NCI-H2029 treated with DMSO at 0.1 percent for 48 hours (cell line): ENCODE data around the gene SLC25A21.
"Not testable (repeated sequence)": the region's sequence is repeated elsewhere in the genome, so short reads cannot be mapped to it uniquely, and the experiment has no call there.

Experiments used
- DNase-seq: peaks from one replicate; lab custom pipeline; 2025; lab: John Stamatoyannopoulos, UW

Gene SLC25A21

GRCh38 chr14:36707570-36707969, 464.8 kb downstream of the SLC25A21 start:
- DNase-seq: no peak

- DNase-seq: no peak
Observed at GRCh38 chr14:36702474-36702873, 469.9 kb downstream of the SLC25A21 start.

DNA sequence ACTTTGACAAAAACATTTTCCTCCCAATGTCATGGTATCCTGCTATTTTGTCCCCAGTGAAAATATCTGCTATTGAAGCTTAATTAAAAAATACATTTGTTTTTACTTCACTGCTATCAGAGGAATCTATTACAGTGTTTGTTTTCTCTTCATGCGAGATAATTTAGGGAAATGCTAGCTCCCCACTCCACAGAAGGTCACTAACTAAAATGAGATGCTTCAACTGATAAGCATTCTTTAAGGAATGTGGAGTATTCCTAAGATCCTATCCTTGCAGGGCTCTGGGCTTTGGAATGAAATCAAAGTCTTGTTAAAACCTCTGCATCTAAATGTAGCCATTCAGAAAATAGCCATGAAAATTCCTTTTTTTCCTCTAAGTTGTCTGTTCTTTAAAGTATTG, 471.3 kb downstream of the SLC25A21 start:
- DNase-seq: no peak

DNA sequence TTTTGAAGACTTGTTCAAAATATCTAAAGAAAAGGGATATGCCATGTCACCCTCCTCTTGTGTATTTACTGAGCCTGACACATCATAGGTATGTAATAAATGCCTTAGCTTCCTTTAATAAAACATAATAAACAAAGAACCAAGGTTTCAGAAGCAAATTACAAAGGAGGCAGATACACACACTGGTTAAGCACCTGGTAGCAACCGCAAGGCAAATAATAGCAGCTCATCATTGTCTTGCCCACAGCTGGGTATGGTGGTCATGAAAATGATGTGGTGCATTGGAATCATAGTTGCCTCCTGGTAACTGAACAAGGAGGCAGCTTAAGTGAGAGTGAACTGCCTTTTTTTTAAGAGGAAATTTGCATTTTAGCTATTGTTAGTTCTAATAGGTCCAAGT, 471.8 kb downstream of the SLC25A21 start:
- DNase-seq: no peak

DNA sequence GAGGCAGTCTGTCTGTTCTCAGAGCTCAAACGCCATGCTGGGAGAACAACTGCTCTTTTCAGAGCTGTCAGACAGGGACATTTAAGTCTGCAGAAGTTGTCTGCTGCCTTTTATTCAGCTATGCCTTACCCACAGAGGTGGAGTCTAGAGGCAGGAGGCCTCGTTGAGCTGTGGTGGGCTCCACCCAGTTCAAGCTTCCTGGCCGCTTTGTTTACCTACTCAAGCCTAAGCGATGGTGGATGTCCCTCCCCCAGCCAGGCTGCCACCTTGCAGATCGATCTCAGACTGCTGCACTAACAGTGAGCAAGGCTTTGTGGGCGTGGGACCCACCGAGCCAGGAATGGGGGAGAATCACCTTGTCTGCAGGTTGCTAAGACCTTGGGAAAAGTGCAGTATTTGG, 473.0 kb downstream of the SLC25A21 start:
- DNase-seq: not testable (repeated sequence)

- no peak for DNase-seq
Observed at GRCh38 chr14:36690311-36691040, 481.9 kb downstream of the SLC25A21 start.

DNA sequence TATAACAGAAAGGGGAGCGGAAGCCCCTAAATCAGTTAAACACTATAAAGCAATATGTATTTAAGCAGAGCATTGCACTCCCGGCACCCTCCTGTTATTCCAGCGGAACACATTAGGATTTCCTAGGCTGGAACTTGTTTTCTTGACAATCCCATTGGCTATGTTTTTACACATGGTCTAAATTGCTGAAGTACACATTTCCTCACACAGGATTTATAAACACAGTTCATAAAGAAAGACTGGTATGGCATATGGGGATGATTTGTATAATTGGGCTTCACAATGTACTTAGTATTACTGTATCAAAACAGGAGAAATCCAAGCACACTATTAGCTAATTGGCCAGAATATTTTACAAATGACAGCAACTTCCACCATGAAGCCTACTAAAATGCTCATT, 487.5 kb downstream of the SLC25A21 start:
- DNase-seq: no peak

GRCh38 chr14:36683083-36683724, 489.2 kb downstream of the SLC25A21 start:
- no peak for DNase-seq

- DNase-seq: no peak
Observed at GRCh38 chr14:36682338-36682737, 490.1 kb downstream of the SLC25A21 start.

DNA sequence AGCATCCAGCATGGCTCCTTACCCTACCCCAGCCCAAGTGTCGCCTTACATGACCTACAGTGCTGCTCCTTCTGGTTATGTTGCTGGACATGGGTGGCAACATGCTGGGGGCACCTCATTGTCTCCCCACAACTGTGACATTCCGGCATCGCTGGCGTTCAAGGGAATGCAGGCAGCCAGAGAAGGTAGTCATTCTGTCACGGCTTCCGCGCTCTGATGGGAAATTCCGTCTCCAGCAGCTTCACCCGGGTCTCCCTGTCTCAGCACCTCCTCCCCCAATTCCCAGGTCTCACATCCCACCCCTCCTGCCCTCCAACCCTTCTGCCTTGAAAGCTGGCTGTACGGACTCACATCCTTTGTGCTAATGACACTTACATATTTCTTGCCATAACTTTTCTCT, 496.2 kb downstream of the SLC25A21 start:
- no peak for DNase-seq

DNA sequence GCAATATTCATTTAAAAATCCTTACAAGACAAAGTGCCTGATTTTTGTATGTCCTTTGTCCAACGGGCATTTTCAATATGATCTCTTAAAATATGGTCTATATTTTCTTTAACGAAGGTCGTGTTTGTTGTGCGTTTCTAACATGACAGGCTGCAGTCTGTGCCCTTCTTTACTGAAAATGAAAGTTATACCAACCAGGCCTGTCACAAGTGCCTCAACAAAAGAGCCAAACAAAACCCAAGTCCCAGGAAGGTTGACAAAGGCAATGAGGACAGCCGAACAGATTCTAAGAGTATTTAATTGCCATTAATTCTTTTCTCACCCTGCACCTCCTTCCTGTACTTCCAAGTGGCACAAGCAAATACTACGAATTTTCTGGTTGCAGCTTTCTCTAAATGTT, 496.8 kb downstream of the SLC25A21 start:
- no peak for DNase-seq

DNA sequence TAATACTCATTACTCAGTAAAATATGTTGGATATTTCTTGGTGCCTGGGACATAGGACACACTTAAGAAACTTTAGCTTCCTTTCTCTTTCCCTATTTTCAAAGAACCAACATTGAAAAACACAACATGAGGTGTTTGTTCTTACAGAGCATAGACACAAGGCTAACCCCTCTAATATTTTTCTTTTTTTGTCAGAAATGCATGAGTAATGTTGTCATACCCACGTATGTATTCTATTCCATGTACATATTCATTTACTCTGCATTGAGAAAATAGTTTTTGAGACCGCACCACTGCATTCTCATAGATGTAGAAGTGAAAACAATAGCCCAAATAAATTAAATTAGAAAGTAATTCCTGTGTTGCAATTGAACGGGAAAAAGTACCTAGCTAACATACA, 497.7 kb downstream of the SLC25A21 start:
- DNase-seq: no peak

DNA sequence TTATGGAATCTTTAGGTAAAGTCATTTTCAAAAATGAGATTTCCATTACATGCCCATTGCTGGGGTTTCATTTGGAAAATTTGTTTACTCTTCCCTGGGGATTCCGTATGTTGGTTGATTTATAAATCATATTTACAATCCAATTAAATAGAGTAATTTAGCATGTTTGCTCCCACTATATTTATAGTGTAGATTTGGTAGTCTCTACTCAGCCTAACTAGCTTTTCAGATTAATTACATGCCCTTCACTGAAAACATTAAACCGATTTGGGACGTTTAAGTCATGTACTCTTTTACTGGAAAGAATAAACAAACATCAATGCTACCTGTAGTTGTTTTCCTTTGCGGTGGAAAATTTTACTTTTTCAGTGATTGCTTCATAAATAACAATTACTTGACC, 500.3 kb downstream of the SLC25A21 start:
- DNase-seq: no peak

DNA sequence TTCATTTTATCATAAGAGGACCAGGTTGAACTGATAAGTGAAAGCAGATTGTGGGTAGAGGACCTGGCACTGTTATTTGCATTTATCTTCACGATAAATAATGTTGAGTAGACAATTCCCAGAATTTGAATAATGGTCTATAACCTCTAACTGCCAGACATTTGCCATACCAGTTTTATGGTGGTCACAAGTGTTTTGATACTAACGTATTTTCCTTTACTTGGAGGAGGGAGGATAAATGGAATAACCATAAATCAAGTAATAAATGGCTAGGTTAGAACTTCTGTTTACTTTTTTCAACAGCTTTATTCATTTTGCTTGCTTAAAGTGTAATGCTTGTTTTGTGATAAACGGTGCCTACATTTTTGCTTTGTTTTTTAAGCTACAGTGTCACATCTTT, 501.3 kb downstream of the SLC25A21 start:
- DNase-seq: no peak

DNA sequence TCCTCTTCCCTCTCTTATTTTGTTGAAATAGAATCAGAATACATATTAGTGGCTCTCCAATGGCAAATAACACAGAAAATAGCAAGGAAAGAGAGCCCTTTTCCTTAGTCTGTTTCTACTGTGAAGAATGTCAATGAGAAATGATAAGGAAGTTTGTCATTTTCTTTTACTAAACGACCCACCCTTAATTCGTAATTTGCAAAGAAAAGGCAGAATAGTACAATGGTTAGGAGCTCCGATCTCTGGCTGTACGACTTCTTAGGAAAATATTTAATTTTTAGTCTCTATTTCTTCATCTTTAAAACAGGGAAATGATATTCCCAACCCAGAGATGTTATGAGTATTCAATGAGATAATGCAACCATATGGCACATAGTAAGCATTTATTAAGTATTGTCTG, 504.7 kb downstream of the SLC25A21 start:
- no peak for DNase-seq

DNA sequence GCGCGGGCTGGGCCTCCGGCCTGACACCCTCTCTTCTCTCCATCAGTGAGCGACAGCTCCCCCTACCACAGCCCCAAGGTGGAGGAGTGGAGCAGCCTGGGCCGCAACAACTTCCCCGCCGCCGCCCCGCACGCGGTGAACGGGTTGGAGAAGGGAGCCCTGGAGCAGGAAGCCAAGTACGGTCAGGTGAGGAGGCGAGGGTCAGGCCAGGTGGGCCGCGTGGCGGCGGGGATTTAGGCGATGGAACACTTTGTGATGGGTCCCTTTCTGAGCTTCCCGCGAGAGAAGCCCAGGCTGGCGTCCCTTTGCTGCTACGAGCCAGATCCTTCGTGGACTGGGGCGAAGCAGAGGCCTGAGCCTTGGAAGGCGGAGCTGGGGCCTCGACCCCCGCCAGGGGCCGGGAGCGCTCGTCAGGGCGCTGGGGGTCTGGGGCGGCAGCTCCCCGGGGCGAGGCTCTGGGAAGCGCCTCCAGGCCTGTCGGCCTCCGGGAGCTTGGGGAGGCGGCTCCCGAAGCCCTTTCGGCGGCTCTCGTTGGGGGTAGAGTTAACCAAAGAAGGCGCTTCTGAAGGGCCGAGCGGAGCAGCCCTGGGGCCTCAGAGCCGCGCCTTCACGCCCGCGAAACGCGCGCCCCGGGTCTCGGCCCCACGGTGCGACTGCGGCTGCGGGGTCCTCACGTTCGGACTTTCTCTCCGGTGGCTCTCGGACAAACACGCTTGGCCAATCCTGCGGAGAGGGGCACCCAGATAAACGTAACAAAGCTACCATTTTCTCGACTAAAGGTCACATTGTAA, 505.8 kb downstream of the SLC25A21 start:
- DNase-seq: no peak

GRCh38 chr14:36665887-36666415, 506.5 kb downstream of the SLC25A21 start:
- no peak for DNase-seq

DNA sequence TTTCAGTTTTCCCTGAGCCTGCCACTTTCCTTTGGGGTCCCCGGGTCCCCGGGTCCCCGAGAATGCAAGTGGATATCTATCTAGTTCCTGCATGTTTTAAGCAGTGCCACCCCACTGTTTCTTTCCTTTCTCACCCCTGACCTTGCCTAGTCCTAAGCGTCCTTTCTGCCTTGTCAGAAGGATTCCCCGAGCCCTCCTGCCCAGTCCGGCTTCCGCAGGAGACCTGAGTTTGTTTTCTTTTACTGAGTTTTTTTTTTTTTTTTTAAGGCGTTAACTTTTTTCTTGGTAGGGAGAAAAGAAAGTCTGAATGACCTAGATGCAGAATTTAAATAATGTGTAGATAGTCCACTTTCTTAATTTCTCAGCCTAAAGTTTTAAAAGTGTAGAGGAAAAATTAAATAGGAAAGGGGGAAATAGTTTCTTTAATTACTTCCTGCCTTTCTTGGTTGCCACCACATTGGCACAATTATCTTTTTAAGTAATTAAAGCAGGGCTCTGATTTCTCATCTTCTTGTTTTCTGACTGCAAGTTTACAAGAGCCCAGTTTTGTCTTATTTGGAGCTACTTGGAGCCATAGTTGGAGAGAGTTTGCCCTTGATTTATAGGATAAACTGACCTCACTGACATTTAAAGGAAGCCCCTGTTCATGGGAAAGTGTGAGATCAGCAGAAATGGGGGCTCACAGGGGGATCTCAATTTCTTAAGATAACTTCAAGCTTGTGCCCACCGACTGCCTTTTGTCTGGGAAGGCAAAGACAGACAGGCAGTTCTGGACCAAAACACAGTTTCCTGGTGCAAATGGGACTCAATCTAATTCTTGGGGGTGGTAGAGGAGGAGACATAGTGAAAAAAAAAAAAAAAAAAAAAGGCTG, 507.8 kb downstream of the SLC25A21 start:
- no peak for DNase-seq

- no peak for DNase-seq
Observed at GRCh38 chr14:36663404-36664321, 508.7 kb downstream of the SLC25A21 start.

DNA sequence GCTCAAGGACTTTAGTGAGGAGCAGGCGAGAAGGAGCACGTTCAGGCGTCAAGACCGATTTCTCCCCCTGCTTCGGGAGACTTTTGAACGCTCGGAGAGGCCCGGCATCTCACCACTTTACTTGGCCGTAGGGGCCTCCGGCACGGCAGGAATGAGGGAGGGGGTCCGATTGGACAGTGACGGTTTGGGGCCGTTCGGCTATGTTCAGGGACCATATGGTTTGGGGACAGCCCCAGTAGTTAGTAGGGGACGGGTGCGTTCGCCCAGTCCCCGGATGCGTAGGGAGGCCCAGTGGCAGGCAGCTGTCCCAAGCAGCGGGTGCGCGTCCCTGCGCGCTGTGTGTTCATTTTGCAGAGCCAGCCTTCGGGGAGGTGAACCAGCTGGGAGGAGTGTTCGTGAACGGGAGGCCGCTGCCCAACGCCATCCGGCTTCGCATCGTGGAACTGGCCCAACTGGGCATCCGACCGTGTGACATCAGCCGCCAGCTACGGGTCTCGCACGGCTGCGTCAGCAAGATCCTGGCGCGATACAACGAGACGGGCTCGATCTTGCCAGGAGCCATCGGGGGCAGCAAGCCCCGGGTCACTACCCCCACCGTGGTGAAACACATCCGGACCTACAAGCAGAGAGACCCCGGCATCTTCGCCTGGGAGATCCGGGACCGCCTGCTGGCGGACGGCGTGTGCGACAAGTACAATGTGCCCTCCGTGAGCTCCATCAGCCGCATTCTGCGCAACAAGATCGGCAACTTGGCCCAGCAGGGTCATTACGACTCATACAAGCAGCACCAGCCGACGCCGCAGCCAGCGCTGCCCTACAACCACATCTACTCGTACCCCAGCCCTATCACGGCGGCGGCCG, 509.6 kb downstream of the SLC25A21 start:
- DNase-seq: no peak
